Keratinocyte (primary cell): Measurements from ENCODE around the gene BBS9.

Experiments used
- EZH2 ChIP-seq: IDR thresholded peaks from one replicate; pipeline ENCODE4 v1.6.1; 2012; ENCODE audit warnings: inconsistent platforms, mild to moderate bottlenecking, low read length, moderate library complexity
- TF ChIP-seq, protein P1 (sequence below), 3 experiments: IDR thresholded peaks in 1 of 3; conservative IDR thresholded peaks in 1 of 3; optimal IDR thresholded peaks in 1 of 3; 2 replicates in 2 of 3; 3 replicates in 1 of 3; pipeline versions ENCODE3 to v1.5.1; 2011; ENCODE audit warnings: low read length in 3 of 3, mild to moderate bottlenecking in 3 of 3, moderate library complexity in 2 of 3, control low read depth in 1 of 3, inconsistent platforms in 1 of 3; ENCODE audit not compliant: insufficient read depth in 2 of 3; ENCODE audit errors: extremely low read depth in 1 of 3

- TF ChIP-seq, protein P1, sequence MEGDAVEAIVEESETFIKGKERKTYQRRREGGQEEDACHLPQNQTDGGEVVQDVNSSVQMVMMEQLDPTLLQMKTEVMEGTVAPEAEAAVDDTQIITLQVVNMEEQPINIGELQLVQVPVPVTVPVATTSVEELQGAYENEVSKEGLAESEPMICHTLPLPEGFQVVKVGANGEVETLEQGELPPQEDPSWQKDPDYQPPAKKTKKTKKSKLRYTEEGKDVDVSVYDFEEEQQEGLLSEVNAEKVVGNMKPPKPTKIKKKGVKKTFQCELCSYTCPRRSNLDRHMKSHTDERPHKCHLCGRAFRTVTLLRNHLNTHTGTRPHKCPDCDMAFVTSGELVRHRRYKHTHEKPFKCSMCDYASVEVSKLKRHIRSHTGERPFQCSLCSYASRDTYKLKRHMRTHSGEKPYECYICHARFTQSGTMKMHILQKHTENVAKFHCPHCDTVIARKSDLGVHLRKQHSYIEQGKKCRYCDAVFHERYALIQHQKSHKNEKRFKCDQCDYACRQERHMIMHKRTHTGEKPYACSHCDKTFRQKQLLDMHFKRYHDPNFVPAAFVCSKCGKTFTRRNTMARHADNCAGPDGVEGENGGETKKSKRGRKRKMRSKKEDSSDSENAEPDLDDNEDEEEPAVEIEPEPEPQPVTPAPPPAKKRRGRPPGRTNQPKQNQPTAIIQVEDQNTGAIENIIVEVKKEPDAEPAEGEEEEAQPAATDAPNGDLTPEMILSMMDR (optimal IDR thresholded peaks at IDR 0.05 in 1 of 3, IDR thresholded peaks at IDR 0.05 in 1 of 3, conservative IDR thresholded peaks at IDR 0.05 in 1 of 3; ENCODE audit: extremely low read depth in 1 of 3, insufficient read depth in 2 of 3, low read length in 3 of 3), result no peak
- TF ChIP-seq EZH2, result no peak
These were observed 224.8 kb downstream of the BBS9 start for GRCh38 chr7:33354201-33354600.
